ENCODE measurements around the gene TGFBR1.

The TGFBR1 gene

DNA sequence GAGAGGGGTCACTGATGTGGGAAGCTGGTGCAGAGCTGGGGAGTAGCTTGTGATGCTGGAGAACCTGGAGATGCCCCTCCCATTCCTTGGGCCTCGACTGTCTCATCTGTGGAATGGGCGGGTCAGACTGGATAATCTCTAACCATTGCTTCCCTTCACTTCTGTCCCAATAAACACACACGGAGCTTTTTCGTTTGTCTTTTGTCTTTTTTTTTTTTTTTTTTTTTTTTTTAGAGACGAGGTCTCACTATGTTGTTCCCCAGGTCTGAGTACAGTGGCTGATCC is 80.4 kb downstream of the TGFBR1 start:
- TF ChIP-seq, protein P1, sequence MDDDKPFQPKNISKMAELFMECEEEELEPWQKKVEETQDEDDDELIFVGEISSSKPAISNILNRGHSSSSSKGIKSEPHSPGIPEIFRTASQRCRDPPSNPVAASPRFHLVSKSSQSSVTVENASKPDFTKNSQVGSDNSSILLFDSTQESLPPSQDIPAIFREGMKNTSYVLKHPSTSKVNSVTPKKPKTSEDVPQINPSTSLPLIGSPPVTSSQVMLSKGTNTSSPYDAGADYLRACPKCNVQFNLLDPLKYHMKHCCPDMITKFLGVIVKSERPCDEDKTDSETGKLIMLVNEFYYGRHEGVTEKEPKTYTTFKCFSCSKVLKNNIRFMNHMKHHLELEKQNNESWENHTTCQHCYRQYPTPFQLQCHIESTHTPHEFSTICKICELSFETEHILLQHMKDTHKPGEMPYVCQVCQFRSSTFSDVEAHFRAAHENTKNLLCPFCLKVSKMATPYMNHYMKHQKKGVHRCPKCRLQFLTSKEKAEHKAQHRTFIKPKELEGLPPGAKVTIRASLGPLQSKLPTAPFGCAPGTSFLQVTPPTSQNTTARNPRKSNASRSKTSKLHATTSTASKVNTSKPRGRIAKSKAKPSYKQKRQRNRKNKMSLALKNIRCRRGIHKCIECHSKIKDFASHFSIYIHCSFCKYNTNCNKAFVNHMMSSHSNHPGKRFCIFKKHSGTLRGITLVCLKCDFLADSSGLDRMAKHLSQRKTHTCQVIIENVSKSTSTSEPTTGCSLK (tag by site-specific recombination; IDR thresholded peaks at IDR 0.05) = no peak
- no peak for TF ChIP-seq ZNF555 (tag by site-specific recombination; conservative IDR thresholded peaks at IDR 0.05)
- TF ChIP-seq, protein P2, sequence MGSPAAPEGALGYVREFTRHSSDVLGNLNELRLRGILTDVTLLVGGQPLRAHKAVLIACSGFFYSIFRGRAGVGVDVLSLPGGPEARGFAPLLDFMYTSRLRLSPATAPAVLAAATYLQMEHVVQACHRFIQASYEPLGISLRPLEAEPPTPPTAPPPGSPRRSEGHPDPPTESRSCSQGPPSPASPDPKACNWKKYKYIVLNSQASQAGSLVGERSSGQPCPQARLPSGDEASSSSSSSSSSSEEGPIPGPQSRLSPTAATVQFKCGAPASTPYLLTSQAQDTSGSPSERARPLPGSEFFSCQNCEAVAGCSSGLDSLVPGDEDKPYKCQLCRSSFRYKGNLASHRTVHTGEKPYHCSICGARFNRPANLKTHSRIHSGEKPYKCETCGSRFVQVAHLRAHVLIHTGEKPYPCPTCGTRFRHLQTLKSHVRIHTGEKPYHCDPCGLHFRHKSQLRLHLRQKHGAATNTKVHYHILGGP (tag by site-specific recombination; IDR thresholded peaks at IDR 0.05) = no peak
- TF ChIP-seq ZNF248 (tag by site-specific recombination; IDR thresholded peaks at IDR 0.05) = no peak
- TF ChIP-seq, protein P3, sequence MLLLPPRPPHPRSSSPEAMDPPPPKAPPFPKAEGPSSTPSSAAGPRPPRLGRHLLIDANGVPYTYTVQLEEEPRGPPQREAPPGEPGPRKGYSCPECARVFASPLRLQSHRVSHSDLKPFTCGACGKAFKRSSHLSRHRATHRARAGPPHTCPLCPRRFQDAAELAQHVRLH (tag by site-specific recombination; IDR thresholded peaks at IDR 0.05) = no peak
- TF ChIP-seq, protein P4, sequence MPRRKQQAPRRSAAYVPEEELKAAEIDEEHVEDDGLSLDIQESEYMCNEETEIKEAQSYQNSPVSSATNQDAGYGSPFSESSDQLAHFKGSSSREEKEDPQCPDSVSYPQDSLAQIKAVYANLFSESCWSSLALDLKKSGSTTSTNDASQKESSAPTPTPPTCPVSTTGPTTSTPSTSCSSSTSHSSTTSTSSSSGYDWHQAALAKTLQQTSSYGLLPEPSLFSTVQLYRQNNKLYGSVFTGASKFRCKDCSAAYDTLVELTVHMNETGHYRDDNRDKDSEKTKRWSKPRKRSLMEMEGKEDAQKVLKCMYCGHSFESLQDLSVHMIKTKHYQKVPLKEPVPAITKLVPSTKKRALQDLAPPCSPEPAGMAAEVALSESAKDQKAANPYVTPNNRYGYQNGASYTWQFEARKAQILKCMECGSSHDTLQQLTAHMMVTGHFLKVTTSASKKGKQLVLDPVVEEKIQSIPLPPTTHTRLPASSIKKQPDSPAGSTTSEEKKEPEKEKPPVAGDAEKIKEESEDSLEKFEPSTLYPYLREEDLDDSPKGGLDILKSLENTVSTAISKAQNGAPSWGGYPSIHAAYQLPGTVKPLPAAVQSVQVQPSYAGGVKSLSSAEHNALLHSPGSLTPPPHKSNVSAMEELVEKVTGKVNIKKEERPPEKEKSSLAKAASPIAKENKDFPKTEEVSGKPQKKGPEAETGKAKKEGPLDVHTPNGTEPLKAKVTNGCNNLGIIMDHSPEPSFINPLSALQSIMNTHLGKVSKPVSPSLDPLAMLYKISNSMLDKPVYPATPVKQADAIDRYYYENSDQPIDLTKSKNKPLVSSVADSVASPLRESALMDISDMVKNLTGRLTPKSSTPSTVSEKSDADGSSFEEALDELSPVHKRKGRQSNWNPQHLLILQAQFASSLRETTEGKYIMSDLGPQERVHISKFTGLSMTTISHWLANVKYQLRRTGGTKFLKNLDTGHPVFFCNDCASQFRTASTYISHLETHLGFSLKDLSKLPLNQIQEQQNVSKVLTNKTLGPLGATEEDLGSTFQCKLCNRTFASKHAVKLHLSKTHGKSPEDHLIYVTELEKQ (tag by site-specific recombination; IDR thresholded peaks at IDR 0.05; ENCODE audit: borderline replicate concordance) = no peak
- no peak for TF ChIP-seq BCL11B (tag by site-specific recombination; IDR thresholded peaks at IDR 0.05; ENCODE audit: low read depth)
- TF ChIP-seq ZNF211 (tag by site-specific recombination; IDR thresholded peaks at IDR 0.05; ENCODE audit: low read depth) = no peak
- TF ChIP-seq GFI1B (tag by site-specific recombination; IDR thresholded peaks at IDR 0.05) = no peak
- TF ChIP-seq ZNF16 (tag by site-specific recombination; IDR thresholded peaks at IDR 0.05; ENCODE audit: low read depth) = no peak
- TF ChIP-seq, protein P5, sequence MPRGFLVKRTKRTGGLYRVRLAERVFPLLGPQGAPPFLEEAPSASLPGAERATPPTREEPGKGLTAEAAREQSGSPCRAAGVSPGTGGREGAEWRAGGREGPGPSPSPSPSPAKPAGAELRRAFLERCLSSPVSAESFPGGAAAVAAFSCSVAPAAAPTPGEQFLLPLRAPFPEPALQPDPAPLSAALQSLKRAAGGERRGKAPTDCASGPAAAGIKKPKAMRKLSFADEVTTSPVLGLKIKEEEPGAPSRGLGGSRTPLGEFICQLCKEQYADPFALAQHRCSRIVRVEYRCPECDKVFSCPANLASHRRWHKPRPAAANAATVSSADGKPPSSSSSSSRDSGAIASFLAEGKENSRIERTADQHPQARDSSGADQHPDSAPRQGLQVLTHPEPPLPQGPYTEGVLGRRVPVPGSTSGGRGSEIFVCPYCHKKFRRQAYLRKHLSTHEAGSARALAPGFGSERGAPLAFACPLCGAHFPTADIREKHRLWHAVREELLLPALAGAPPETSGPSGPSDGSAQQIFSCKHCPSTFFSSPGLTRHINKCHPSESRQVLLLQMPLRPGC (tag by site-specific recombination; IDR thresholded peaks at IDR 0.05) = no peak
- no peak for TF ChIP-seq HOXA7 (CRISPR knock-in tag; IDR thresholded peaks at IDR 0.05; ENCODE audit: borderline replicate concordance)
- Histone ChIP-seq H3K4me3 (ENCODE audit: low read depth, low read length) (no peak overlapping the region), H3K9me3 (ENCODE audit: control insufficient read depth, insufficient read depth, low read depth, low read length) (no peaks in the 10 kb centered on the region), H3K36me3 (ENCODE audit: control insufficient read depth in 2 of 2, insufficient read depth in 1 of 2, low read length in 2 of 2) (no peaks in the 10 kb centered on the region), H3K4me1 (ENCODE audit: control insufficient read depth, insufficient read depth, low read length) (no peaks in the 10 kb centered on the region), H3K27ac (ENCODE audit: extremely low read depth, low read depth, low read length) (no peak overlapping the region)
- CTCF ChIA-PET = interaction anchor here (0.6 to 4.9 kb wide), 30 partner anchors 8 to 1411 kb away, joined by 3 to 45 read pairs (median 4); partner anchors contain the start of gene SEC61B
- POLR2A ChIA-PET = interaction anchor here (0.6 to 2.4 kb wide), 3 partner anchors 36 to 778 kb away, joined by 5 to 8 read pairs (median 5); partner anchors contain the start of genes ALG2 and SEC61B

DNA sequence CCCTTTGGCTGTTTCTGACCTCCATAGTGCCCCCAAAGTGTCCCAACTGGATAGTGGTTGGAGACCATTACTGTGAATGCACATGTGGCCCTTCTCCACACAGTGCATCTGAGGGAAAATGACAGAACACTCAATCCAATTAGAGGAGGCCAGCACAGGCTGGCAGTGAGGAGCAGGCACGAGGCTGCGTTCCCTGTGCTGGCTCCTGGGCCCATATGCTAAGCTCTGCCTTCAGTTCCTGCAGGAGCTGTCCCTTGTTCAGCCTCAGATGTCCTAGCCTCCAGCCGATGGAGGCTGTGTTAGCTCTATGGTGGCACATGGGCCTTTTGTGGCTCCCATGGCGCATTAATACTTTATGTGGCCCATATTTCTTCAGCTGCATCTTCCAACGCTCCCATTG is 81.0 kb downstream of the TGFBR1 start:
- Histone ChIP-seq H3K4me1 (ENCODE audit: control insufficient read depth, insufficient read depth, low read length) (no peaks in the 10 kb centered on the region), H3K9me3 (ENCODE audit: control insufficient read depth, insufficient read depth, low read depth, low read length) (no peaks in the 10 kb centered on the region), H3K36me3 (ENCODE audit: control insufficient read depth in 2 of 2, insufficient read depth in 1 of 2, low read length in 2 of 2) (no peaks in the 10 kb centered on the region), H3K27ac (ENCODE audit: extremely low read depth, low read depth, low read length) (no peak overlapping the region), H3K4me3 (ENCODE audit: low read depth, low read length) (no peak overlapping the region)
- CTCF ChIA-PET = interaction anchor here (0.5 to 4.9 kb wide), 16 partner anchors 9 to 1410 kb away, joined by 3 to 45 read pairs (median 3); partner anchors contain the start of gene SEC61B
- POLR2A ChIA-PET = interaction anchor here (0.6 to 2.4 kb wide), 3 partner anchors 36 to 779 kb away, joined by 5 to 8 read pairs (median 5); partner anchors contain the start of genes ALG2 and SEC61B
- TF ChIP-seq KLF10 (tag by site-specific recombination; IDR thresholded peaks at IDR 0.05) (no peak), WT1 (tag by site-specific recombination; IDR thresholded peaks at IDR 0.05) (no peak), SP2 (tag by site-specific recombination; IDR thresholded peaks at IDR 0.05) (no peak), BCL11B (tag by site-specific recombination; IDR thresholded peaks at IDR 0.05; ENCODE audit: low read depth) (no peak), REPIN1 (tag by site-specific recombination; IDR thresholded peaks at IDR 0.05; ENCODE audit: low read depth) (no peak), ZNF777 (tag by site-specific recombination; IDR thresholded peaks at IDR 0.05; ENCODE audit: borderline replicate concordance) (no peak), ZNF621 (tag by site-specific recombination; IDR thresholded peaks at IDR 0.05) (no peak), ZNF423 (tag by site-specific recombination; IDR thresholded peaks at IDR 0.05) (no peak), KLF8 (tag by site-specific recombination; IDR thresholded peaks at IDR 0.05) (no peak)
- TF ChIP-seq, protein P6, sequence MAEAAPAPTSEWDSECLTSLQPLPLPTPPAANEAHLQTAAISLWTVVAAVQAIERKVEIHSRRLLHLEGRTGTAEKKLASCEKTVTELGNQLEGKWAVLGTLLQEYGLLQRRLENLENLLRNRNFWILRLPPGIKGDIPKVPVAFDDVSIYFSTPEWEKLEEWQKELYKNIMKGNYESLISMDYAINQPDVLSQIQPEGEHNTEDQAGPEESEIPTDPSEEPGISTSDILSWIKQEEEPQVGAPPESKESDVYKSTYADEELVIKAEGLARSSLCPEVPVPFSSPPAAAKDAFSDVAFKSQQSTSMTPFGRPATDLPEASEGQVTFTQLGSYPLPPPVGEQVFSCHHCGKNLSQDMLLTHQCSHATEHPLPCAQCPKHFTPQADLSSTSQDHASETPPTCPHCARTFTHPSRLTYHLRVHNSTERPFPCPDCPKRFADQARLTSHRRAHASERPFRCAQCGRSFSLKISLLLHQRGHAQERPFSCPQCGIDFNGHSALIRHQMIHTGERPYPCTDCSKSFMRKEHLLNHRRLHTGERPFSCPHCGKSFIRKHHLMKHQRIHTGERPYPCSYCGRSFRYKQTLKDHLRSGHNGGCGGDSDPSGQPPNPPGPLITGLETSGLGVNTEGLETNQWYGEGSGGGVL (tag by site-specific recombination; IDR thresholded peaks at IDR 0.05) = no peak
- TF ChIP-seq, protein P1 (tag by site-specific recombination; IDR thresholded peaks at IDR 0.05) = no peak

Measured in HEK293 (cell line).